Globus pallidus (tissue), 1 donor: ENCODE results near the gene HDAC8.
A peak's percentile ranks its signal among the peaks of the same experiment; 100 is the strongest.
"Not testable (repeated sequence)": the region's sequence is repeated elsewhere in the genome, so short reads cannot be mapped to it uniquely, and the experiment has no call there.

Experiments used
- DNase-seq: peaks from one replicate; pipeline ENCODE4 v3.0.0-alpha.2; 2015; ENCODE audit warnings: low spot score

The HDAC8 gene

DNA sequence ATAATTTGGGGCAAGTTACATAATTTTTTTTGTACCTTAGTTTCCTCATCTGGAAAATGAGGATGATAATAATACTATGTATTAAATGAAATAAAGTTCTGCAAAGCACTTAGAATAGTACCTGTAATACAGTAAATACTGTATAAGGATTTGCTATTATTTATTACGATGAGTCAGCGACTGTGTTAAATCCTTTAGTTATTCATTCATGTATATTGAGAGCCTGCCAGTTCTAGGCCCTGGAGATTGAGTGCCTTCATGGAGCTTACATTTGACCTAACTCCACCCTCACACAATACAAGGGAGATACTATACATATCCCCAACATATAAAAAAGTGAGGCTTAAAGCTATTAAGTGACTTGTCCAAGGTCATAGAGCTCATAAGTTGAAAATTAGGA, 199.9 kb downstream of the HDAC8 start:
- no peak for DNase-seq

DNA sequence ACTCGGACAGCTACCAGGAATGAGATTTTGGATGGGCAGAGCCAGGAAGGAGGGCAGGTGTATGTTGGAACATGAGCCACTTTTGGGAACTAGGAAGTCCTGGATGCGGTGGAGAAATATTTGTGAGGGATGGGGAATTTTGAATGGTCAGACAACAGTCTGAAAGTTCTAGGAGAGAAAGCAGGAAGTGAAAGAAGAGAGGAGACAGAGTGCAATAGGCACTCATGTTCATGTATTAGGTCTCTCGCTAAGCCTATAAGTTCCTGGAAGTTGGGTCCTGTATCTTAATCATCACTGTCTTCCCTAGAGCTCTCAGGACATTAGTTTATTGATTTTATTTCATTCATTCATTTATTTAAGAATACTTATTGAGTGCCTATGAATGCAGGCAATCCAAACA, 201.2 kb downstream of the HDAC8 start:
- DNase-seq: no peak

DNA sequence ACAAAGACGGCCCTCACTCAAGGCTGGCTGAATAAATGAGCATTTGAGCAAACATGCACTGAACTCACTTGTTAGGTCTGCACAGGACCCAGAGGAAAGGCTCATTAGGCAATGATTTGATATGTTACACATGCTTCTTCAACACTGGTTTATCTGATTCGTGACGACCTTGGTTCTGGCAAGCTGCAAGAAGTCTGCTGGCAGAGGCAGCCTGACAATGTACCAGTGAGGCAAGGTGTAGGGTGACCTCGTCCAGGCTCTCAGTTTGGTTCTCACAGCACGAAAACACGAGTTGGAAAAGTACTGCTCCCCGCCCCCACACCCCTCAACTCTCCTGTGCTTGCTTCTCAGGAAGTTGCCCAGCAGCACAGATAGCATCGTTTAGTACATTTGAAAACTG, 203.8 kb downstream of the HDAC8 start:
- peak; percentile 7 for DNase-seq

DNA sequence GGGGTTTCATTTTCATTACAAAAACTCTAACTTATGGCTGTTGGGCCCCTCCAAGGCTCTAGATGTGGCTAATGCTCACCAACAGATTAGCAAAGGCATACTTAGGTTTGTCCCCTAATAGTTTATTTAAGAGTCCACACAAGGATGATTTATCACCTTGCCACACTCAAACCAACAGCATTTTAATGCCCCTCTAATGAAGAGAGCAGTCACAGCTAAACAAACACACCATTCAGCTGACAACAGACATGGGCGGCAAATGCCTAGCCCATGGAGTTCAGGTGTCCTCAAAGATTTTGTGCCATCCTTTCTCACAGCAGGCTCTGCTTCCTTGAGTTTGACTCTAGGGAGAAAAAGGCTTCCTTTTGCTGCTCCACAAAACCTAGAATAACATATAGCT, 205.1 kb downstream of the HDAC8 start:
- DNase-seq: no peak

DNA sequence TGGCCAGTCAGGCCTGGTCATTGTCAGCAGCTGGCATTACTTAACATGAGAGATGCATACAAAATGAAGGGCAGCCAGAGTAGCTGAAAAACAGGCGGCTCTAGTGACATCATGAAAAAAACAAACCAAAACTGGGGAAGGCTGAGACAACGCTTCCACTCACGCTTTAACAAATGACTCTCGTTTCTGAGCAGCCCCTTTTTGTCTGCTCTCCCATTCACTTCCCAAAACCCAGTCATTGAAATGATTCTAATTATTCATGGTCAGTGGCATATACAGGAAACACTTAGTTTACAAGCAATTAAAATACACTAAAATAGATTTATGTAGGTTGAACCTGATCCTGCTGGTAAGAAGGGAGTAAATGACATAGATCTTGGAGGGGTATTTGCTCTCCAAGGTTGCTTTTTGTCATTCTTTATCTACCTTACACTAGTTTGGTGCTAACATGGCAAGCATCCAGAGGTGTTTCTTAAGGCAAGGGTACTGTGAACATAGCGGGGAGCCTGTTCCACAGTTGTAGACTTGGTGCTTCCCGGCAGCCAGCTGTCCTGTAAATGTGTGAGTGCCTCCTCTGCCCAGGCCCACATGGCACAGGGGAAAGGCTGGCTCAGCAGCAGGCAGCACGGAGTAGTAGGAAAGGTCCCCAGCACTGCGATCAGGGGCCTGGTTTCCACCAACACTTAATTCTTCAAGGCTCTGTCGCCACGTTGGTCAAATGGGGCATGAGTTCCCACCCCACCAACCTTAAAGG, 205.8 kb downstream of the HDAC8 start:
- peak; percentile 37 for DNase-seq

DNA sequence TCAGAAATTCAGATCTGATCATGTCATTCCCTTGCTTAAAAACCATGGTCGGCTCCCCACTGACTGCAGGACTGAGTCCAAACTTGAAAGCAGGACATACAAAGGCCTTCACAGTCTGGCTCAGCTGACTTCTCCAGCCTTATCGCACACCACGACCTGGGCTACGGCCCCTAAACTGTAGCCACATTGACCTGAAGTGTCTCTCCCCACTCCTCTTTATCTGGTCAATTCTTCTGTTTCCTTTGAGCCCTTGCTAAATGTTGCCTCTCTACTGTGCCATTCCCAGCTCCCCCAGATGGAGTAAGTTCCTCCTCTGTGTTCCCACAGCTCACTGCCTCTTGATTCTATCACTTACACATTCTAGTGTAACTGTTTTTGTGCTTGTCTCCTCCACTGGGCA, 206.5 kb downstream of the HDAC8 start:
- DNase-seq: no peak

DNA sequence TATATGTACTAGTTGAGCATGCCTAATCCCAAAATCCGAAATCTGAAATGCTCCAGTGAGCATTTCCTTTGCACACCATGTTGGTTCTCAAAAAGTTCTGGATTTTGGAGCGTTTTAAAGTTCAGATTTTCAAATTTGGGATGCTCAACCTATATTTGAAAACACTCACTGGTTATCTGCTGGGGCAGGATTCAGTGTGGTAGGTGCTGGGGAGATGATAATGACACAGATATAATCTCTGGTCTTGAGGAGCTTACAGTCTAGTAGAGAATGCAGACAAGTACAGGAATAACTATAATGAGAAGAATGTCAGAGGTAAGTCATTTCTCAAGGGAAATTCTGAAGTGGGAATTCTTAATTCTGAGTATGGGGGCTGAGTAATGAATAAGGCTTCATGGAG, 207.5 kb downstream of the HDAC8 start:
- DNase-seq: no peak

DNA sequence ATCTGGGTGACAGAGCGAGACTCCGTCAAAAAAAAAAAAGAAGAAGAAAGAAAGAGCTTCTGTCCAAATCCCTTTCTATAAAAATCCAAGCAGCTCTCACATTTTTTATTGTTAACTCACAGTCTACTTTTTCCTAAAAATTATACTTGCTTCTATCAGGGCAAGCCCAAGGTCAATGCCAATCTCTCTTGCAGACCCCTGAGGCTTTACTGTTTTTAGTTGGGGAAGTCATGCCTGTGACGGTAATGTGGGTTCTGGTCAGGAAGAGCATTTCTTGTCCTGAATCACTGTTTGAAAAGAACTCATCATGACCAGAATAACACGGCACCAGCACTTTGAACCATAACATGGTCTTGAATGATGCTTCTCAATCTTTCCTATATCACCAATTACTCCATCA, 212.3 kb downstream of the HDAC8 start:
- DNase-seq: no peak

DNA sequence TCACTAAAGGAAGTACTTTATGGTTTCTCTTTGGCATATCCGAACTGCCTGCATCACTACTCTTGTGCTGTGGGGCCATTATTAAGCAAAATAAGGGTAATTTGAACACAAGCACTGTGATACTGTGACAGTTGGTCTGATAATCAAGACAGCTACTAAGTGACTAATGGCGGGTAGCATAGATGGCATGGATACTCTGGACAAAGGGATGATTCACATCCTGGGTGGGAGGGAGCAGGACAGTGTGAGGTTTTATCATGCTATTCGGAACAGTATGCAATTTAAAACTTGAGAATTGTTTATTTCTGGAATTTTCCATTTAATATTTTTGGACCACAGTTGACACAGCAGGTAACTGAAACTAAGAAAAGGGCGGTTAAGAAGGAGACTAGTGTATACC, 214.3 kb downstream of the HDAC8 start:
- peak; percentile 21 for DNase-seq

DNA sequence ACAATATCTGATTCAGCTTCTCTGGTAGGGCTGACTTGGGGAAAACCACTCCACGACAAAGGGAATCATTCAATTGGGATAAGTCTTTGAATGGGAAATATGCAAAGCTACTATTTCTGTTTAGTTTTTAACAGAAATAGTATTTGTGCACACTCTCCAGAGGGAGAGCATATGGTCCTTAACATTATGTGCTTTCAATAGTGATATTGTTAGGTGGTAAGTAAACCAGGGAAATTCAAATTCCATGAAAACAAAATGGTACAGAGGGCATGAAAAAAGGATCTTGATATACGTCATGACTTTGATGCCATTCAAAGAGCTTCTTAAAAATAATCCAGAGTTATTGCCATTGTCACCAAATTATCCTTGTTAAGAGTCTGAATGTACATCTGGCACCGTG, 219.9 kb downstream of the HDAC8 start:
- DNase-seq: no peak

DNA sequence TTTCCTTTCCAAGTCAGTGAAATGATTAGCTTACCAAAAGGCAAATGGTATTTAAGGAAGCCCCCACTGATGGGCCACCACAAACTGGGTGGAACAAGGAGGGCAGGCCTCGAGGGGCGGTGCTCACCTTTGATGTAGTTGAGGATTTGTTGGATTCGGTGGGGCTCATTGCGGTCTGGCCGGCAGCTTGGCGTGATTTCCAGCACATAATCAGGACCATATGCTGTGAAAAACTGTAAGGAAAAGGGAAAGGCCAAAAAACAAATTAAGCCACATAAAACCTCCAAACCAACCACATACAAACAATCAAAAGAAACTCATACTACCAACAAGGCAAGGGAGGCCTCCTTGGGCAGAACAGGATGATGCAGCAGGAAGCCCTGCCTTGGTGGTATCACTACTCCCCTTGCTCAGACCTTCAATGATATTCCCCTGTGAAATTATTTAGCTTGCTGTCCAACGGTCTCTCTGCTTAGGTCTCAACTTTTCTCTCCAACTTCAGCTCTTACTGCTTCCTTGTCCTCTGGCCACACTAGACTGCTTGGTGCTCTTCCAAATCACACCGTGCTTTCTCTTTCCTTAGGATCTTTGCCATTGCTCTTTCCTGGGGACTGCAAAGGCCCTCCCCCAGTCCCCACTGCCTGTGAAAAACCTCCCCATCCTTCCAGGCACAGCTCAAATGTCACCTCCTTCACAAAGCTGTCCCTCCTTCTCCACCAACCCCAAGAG, 220.9 kb downstream of the HDAC8 start:
- no peak for DNase-seq

DNA sequence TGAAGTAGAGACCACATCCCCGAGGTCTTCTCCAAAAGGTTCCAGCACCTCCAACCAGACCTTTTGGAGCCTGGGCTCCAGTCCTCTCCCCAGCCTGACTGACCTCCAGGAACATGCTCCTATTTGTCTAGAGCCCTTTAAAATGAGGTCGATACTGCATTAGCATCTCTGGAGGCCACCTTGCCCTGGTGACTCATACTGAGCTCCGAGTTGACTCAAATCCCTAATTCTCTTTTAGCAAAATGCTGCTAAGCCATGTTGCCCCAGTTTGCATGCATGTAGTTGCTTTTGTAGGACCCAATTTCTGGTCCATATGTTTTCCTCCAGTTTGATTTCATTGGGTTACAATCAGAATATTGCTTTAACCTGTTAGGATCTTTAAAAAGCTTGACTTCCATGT, 223.5 kb downstream of the HDAC8 start:
- DNase-seq: no peak

DNA sequence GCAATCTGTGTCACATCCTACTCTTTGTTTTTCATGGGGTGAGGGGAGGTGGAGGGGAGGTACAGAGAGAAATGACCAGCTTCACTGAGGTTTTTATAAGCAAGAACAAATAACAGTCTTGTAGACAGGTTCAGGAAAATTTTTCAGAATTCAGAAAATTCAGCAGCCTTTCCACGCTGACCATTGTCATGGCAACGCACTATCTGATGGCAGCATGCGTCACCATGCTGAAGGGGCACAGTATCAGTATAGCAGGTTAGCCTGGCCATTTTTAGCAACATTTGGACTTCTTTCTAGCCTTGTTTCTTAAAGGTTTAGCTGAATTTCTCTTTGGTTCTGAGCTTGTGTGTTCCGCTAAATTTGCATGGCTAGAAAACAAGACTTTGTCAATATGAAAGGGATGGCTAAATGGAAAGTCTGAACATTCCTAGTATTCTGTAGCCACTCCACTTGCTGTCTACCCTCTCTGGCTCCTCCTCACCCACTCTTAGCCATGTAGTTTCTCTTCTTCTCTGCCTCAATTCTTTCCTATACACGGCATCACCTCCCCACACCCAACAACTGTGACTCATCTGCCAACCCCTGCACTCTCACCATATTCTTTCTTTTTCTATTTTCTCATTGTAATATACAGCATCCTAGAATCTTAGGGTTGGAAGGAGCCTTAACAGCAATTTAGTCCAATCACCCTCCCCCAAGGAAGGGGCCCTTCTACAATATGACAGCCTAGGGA, 224.2 kb downstream of the HDAC8 start:
- no peak for DNase-seq

DNA sequence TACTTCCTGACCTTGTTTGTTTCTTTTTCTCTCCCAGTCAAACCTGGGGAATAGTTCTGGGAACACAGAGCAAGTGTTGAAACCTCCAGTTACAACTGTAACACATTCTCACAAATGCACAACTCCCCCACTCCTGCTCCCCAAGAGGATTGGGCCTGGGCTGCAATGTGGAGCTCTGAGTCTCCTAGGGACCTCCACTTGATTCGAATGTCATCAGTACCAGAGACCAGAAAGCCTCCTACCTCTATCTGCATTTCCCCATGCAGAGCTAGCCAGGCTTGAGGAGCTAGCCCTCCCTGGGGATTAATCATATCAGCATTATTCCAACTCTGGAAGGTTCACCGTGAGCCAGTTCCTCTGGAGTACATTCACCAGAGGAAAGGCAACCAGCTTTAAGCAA, 225.3 kb downstream of the HDAC8 start:
- DNase-seq: no peak

DNA sequence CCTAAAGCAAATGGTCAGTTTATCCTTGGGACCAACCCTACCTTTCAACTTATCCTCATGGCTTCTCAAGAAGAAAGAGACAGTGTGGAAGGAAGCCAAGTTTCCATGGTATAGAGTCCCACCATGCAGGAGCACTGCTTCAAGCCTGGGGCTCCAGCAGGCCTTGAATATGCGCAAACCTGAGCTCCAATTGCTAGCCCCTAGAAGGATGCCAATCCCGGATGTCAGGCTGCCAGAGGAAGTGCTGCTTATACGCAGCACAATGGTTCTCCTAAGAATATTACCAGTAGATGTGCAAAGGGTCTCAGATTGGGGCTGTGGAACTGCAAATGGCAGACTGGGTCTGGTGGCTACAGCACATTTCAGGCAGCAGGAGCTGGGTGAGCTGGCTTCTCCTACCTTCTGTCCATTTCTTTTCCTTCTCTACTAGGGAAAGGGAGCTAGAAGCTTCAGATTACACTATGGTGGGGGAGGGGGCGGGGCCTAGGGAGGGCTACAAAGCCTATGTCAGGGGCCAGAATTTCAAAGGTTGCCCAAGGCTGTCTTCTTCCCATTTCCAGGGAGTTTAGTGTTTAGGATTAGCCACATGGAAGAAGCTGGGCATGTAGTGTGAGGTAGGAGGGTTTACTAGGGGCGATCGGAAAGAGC, 226.2 kb downstream of the HDAC8 start:
- no peak for DNase-seq

DNA sequence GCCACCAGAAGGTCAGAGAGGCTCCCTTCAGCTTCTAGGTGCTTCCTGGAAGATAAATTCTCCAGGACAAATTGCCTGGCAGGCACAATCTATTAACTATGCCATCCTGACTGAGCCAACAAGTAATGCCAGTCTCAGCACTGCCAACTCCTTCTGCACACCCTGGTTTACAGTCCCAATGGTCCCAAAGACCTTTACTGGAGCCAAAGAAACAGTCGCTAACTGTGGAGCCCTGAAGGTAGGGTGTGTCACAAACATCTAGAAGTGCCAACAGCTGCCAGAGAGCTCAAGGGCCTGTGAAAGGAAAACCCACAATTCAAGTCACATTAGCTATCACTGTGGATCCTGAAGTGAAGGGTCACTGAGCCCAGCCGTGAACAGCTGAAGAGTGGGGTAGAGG, 232.0 kb downstream of the HDAC8 start:
- DNase-seq: no peak

DNA sequence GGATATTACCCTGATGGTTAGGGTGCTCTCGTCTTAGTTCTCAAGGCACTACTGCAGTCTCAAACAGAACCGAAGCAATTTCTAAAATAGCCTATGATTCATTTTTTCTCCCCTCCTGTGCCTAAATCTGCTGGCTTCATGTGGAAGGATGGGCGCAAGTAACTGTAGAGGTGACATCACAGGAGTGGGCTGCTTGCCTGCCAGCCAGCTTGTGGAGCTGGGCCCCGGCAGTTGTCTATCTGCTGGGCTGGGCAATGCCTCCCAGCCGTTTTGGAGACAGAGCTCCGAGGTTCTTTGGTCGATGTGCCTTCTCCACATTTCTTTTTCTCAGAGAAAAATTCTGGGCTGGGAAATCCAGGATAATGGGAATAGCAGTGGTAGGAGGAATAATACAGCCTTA, 232.6 kb downstream of the HDAC8 start:
- DNase-seq: no peak

DNA sequence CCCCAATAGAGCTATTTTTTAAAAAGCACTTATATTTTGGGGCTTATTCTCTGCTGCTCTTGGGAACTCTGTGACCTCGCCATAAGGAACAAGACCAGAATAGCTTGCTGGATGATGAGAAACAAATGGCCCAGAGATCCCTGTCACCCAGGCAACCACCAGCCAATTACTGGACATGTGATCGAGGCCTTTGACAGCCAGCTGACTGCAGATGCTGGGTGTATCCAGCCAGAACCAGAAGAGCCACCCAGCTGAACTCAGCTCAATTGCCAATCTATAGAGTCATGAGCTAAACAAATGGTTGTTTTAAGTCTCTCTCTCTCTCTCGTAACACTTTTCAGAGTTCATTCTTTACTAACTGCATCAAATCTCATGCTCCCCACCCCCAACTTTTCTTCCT, 242.5 kb downstream of the HDAC8 start:
- no peak for DNase-seq

DNA sequence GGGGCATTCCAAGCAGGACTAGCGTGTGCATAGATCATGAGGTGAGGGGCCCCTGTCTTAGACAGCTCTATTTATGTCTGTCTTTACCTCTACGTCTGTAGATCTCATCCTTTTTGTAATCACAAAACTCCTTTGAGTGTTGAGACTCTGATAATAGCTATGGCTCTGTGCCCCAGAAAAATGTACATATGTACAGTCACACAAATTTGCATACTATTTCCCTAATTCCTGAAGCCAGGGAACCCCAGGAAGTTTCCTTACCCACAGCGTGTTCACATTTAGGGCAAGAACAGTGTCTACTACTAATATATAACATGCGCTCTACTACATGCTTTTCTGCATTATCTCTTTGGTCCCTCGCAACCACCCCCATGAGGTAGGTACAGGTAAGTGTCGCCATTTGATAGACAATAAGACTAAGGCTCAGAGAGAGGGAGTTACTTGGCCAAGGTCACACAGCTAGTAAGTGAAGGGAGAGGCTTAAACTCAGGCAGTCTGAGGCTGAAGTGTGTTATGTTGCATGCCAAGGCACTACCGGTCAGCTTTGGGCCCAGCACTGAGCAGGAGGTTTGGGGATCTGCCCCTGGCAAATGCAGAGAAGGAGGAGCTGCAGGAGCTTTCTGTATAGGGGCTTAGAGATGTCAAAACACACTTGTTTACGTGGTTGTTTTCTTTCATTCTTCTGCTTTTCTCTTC, 245.9 kb downstream of the HDAC8 start:
- DNase-seq: no peak

DNA sequence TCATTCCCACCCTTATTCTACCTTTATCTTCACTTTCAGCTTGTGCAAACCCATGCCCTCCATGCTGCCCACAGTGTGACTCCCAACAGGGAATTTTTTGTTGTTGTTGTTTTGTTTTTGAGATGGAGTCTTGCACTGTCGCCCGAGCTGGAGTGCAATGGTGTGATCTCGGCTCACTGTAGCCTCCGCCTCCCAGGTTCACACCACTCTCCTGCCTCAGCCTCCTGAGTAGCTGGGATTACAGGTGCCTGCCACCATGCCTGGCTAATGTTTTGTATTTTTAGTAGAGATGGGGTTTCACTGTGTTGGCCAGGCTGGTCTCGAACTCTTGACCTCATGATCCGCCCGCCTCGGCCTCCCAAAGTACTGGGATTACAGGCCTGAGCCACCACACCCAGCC, 253.0 kb downstream of the HDAC8 start:
- DNase-seq: not testable (repeated sequence)

DNA sequence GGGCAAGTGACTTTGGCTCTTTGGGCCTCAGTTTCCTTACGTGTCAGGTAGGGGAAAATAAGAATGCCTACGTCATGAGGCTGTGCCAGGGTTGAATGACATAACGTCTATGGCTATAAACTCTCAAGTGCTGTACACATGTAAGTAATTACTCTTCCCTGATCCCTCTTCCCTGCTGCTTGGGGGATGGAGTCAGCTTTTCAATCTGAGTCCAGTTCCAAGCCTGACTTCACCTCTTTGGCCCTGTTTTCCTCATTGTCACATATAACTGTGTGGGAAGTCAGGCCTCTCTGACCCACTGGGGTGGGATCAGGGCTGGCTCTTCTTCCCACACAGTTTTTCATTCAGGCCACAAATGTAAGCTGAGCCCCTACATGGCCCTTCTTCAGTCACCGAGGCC, 255.5 kb downstream of the HDAC8 start:
- no peak for DNase-seq
